ENCODE data around the gene IARS2. TPM values are rescaled to one million over a fixed set of nuclear protein-coding genes. Genes with fewer than 3 reads are reported as not detected.
"Not testable (repeated sequence)": the region's sequence is repeated elsewhere in the genome, so short reads cannot be mapped to it uniquely, and the experiment has no call there.

Gene IARS2
- total and polyA plus RNA-seq, 5 donors from 2014 or later, result 26.7 to 61.3 (median 52.1) TPM

DNA sequence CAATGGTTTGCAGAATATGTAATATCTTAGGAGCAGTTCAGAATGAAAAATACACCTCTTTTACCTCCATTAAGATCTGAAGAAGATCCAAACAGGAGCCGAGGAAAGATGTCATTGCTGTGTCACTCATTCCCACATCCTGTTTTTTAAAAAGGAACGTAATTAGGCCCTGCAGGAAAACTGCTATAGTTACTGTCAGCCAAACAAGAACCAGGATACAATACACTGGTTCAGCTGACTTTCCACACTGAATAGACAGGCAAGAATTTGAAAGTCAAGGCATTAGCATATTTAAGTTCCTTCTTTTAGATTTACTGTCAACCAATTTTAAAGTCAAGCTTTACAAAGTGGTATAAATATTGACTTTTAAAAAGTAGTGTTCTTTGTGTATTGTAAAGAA, 63.8 kb downstream of the IARS2 start:
- DNase-seq (no peak), ATAC-seq (ENCODE audit: low read depth in 2 of 2) (no peak)
- H3K27me3 ChIP-seq (ENCODE audit: control insufficient read depth, insufficient read depth, low read length), result no peaks in the 10 kb centered on the region
- H3K4me3 Mint-ChIP-seq, result no peak overlapping the region
- H3K9me3 Mint-ChIP-seq, result peaks cover 0 to 1% (median 0%) of the 10 kb centered on the region in 7 donors
- peak overlapping the region in 2 of 3 donors; percentile 26 to 71 for H3K27ac Mint-ChIP-seq
- H3K27me3 Mint-ChIP-seq, result no peaks in the 10 kb centered on the region
- H3K27ac ChIP-seq (ENCODE audit: insufficient read depth, low read length, poor library complexity, severe bottlenecking), result no peak overlapping the region
- H3K4me1 Mint-ChIP-seq, result peaks cover 12 to 19% (median 15%) of the 10 kb centered on the region in 4 donors
- H3K9me3 ChIP-seq (ENCODE audit: control insufficient read depth in 2 of 2, low read length in 2 of 2), result no peaks in the 10 kb centered on the region
- no peak overlapping the region for H3K4me3 ChIP-seq (ENCODE audit: low read depth, low read length)
- H3K36me3 Mint-ChIP-seq, result peaks cover 43% of the 10 kb centered on the region
- H3K36me3 ChIP-seq (ENCODE audit: control insufficient read depth, insufficient read depth, low read length), result peaks cover 64% of the 10 kb centered on the region
- no peaks in the 10 kb centered on the region for H3K4me1 ChIP-seq (ENCODE audit: control insufficient read depth, insufficient read depth, low read length, poor library complexity, severe bottlenecking)

DNA sequence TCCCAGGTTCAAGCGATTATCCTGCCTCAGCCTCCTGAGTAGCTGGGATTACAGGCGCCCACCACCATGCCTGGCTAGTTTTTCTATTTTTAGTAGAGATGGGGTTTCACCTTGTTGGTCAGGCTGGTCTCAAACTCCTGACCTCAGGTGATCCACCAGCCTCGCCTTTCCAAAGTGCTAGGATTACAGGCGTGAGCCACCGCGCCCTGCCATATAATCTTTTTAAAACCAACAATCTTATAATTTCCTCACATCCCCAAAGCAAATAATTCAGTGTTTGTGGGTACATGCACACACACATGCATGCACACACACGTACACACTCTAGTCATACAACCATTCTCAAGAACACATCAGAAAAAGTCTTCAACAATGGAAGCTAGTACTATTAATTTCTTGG, 64.6 kb downstream of the IARS2 start:
- H3K4me1 ChIP-seq (ENCODE audit: control insufficient read depth, insufficient read depth, low read length, poor library complexity, severe bottlenecking); ATAC-seq (ENCODE audit: low read depth in 2 of 2); H3K4me3 ChIP-seq (ENCODE audit: low read depth, low read length); H3K9me3 ChIP-seq (ENCODE audit: control insufficient read depth in 2 of 2, low read length in 2 of 2); H3K4me3 Mint-ChIP-seq; H3K9me3 Mint-ChIP-seq; H3K27ac ChIP-seq (ENCODE audit: insufficient read depth, low read length, poor library complexity, severe bottlenecking); H3K27me3 Mint-ChIP-seq; H3K27me3 ChIP-seq (ENCODE audit: control insufficient read depth, insufficient read depth, low read length); DNase-seq: not testable (repeated sequence)
- Mint-ChIP-seq H3K4me1 (peaks cover 12 to 19% (median 15%) of the 10 kb centered on the region in 4 donors), H3K27ac (peak overlapping the region in 1 of 3 donors; percentile 52), H3K36me3 (peaks cover 38% of the 10 kb centered on the region)
- H3K36me3 ChIP-seq (ENCODE audit: control insufficient read depth, insufficient read depth, low read length), result peaks cover 61% of the 10 kb centered on the region

DNA sequence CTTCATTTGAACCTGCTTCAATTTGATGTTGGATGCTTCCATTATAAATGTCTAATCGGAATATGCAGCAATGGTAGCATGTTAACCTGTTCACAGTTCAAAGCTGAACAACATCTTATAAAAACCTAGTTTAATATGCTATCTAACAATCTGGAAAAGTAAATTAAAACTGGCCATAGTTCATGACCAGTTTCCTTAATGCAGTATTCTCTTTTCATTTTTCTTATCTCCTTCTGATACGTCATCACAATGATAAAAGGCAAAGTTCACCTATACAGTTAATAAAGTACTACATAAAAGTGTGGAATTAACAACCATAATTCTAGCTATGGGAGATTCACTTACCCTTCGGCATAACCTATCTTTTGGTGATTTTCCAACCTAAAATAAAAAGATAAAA, 65.1 kb downstream of the IARS2 start:
- Mint-ChIP-seq H3K36me3 (peaks cover 37% of the 10 kb centered on the region), H3K9me3 (peaks cover 0 to 1% (median 0%) of the 10 kb centered on the region in 7 donors), H3K27me3 (no peaks in the 10 kb centered on the region), H3K27ac (no peak overlapping the region), H3K4me1 (peaks cover 12 to 19% (median 15%) of the 10 kb centered on the region in 4 donors), H3K4me3 (no peak overlapping the region)
- Histone ChIP-seq H3K36me3 (ENCODE audit: control insufficient read depth, insufficient read depth, low read length) (peaks cover 60% of the 10 kb centered on the region), H3K27me3 (ENCODE audit: control insufficient read depth, insufficient read depth, low read length) (no peaks in the 10 kb centered on the region), H3K4me3 (ENCODE audit: low read depth, low read length) (no peak overlapping the region), H3K27ac (ENCODE audit: insufficient read depth, low read length, poor library complexity, severe bottlenecking) (no peak overlapping the region), H3K9me3 (ENCODE audit: control insufficient read depth in 2 of 2, low read length in 2 of 2) (no peaks in the 10 kb centered on the region), H3K4me1 (ENCODE audit: control insufficient read depth, insufficient read depth, low read length, poor library complexity, severe bottlenecking) (no peaks in the 10 kb centered on the region)
- no peak for ATAC-seq (ENCODE audit: low read depth in 2 of 2)
- no peak for DNase-seq

DNA sequence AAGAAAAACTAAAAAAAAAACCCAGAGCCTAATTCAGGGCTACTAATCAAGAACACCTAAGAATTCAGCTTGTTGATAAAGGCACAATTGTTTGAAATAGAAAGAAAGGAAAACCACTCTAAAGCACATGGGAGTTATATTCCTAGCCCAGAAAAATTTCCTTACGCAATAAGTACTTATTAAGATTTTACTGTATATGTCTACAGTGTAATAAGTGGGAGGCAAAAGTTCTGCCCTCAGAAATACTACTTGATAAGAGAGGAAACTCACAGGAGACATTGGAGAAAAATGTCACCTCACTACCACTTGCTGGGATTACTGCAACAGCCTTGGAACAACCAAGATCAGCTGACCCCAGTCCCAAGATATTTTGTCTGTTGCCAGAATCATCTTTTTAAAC, 66.1 kb downstream of the IARS2 start:
- Mint-ChIP-seq H3K4me1 (peaks cover 12 to 19% (median 15%) of the 10 kb centered on the region in 4 donors), H3K9me3 (peaks cover 0 to 1% (median 0%) of the 10 kb centered on the region in 7 donors), H3K4me3 (no peak overlapping the region), H3K27me3 (no peaks in the 10 kb centered on the region), H3K36me3 (peaks cover 32% of the 10 kb centered on the region), H3K27ac (peak overlapping the region in 1 of 3 donors; percentile 51)
- H3K4me3 ChIP-seq (ENCODE audit: low read depth, low read length), result no peak overlapping the region
- H3K4me1 ChIP-seq (ENCODE audit: control insufficient read depth, insufficient read depth, low read length, poor library complexity, severe bottlenecking), result no peaks in the 10 kb centered on the region
- H3K27ac ChIP-seq (ENCODE audit: insufficient read depth, low read length, poor library complexity, severe bottlenecking), result no peak overlapping the region
- ATAC-seq (ENCODE audit: low read depth in 2 of 2) (no peak), DNase-seq (no peak)
- peaks cover 64% of the 10 kb centered on the region for H3K36me3 ChIP-seq (ENCODE audit: control insufficient read depth, insufficient read depth, low read length)
- no peaks in the 10 kb centered on the region for H3K27me3 ChIP-seq (ENCODE audit: control insufficient read depth, insufficient read depth, low read length)
- H3K9me3 ChIP-seq (ENCODE audit: control insufficient read depth in 2 of 2, low read length in 2 of 2), result no peaks in the 10 kb centered on the region

DNA sequence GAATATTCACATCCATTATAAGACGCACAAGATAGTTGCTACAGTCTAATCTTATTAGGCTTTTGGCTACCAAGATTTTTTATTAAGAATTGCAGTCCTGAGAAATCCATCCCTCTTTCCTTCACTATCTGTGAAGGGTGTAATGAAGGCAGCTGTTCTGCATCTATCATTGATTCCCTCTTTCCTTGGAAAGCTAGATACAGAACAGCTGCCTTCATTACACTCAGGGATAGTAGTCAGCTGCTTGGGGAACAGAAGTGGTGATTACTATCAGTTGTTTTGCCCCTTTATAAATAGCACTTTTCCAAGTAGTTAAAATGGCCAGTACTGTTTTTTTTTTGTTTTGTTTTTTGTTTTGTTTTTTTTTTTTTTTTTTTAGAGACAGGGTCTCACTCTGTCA, 70.2 kb downstream of the IARS2 start:
- H3K4me1 ChIP-seq (ENCODE audit: control insufficient read depth, insufficient read depth, low read length, poor library complexity, severe bottlenecking), result no peaks in the 10 kb centered on the region
- H3K27me3 ChIP-seq (ENCODE audit: control insufficient read depth, insufficient read depth, low read length), result no peaks in the 10 kb centered on the region
- H3K4me3 ChIP-seq (ENCODE audit: low read depth, low read length), result no peak overlapping the region
- H3K27me3 Mint-ChIP-seq, result no peaks in the 10 kb centered on the region
- peaks cover 0 to 5% (median 2%) of the 10 kb centered on the region in 4 donors for H3K4me1 Mint-ChIP-seq
- DNase-seq (no peak), ATAC-seq (ENCODE audit: low read depth in 2 of 2) (no peak)
- H3K4me3 Mint-ChIP-seq, result no peak overlapping the region
- H3K9me3 ChIP-seq (ENCODE audit: control insufficient read depth in 2 of 2, low read length in 2 of 2), result no peaks in the 10 kb centered on the region
- peaks cover 41% of the 10 kb centered on the region for H3K36me3 Mint-ChIP-seq
- H3K36me3 ChIP-seq (ENCODE audit: control insufficient read depth, insufficient read depth, low read length), result peaks cover 65% of the 10 kb centered on the region
- no peak overlapping the region for H3K27ac ChIP-seq (ENCODE audit: insufficient read depth, low read length, poor library complexity, severe bottlenecking)
- no peak overlapping the region for H3K27ac Mint-ChIP-seq
- no peaks in the 10 kb centered on the region for H3K9me3 Mint-ChIP-seq

DNA sequence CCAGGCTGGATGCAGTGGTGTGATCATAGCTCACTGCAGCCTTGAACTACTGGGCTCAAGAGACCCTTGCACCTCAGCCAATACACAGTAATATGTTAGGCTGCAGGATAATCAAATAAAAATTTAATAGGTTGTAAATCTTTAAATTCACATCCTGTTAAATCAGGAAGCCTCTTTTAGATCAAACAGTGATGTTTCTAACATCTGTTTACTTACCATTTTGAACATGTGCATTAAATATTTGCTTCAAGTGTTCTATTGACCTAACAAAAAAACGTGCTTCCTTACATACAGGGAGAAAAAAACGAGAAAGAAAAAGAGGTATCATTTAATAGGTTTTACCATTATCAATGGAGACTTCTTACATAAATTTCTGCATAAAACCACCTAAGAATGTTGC, 70.6 kb downstream of the IARS2 start:
- Histone ChIP-seq H3K4me1 (ENCODE audit: control insufficient read depth, insufficient read depth, low read length, poor library complexity, severe bottlenecking) (no peaks in the 10 kb centered on the region), H3K27me3 (ENCODE audit: control insufficient read depth, insufficient read depth, low read length) (no peaks in the 10 kb centered on the region), H3K4me3 (ENCODE audit: low read depth, low read length) (no peak overlapping the region), H3K9me3 (ENCODE audit: control insufficient read depth in 2 of 2, low read length in 2 of 2) (no peaks in the 10 kb centered on the region), H3K27ac (ENCODE audit: insufficient read depth, low read length, poor library complexity, severe bottlenecking) (no peak overlapping the region), H3K36me3 (ENCODE audit: control insufficient read depth, insufficient read depth, low read length) (peaks cover 65% of the 10 kb centered on the region)
- DNase-seq (no peak), ATAC-seq (ENCODE audit: low read depth in 2 of 2) (no peak)
- H3K27ac Mint-ChIP-seq, result no peak overlapping the region
- H3K27me3 Mint-ChIP-seq, result no peaks in the 10 kb centered on the region
- H3K9me3 Mint-ChIP-seq, result peaks cover 0 to 2% (median 0%) of the 10 kb centered on the region in 7 donors
- peaks cover 0 to 6% (median 2%) of the 10 kb centered on the region in 4 donors for H3K4me1 Mint-ChIP-seq
- peaks cover 45% of the 10 kb centered on the region for H3K36me3 Mint-ChIP-seq
- H3K4me3 Mint-ChIP-seq, result no peak overlapping the region

DNA sequence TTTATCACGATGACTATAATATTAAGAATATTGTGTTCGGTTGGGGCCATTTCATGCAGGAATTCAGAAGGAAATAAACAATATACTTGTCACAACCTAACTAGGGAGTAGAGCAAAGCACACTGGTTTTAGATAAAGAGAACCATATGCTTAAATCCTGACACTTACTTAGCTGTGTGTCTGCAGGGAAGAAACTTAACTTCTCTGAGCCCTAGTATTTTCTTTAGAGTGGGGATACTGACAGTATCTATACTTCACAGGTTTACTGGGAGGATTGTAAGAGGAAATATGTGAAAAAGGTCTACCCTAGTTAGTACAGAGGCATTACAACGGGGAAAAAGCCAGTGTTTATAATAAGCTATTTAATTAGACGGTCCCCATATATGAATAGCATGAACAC, 72.9 kb downstream of the IARS2 start:
- H3K36me3 ChIP-seq (ENCODE audit: control insufficient read depth, insufficient read depth, low read length), result peaks cover 70% of the 10 kb centered on the region
- Mint-ChIP-seq H3K4me3 (no peak overlapping the region), H3K27ac (no peak overlapping the region), H3K4me1 (peaks cover 0 to 6% (median 0%) of the 10 kb centered on the region in 4 donors), H3K9me3 (peaks cover 0 to 2% (median 0%) of the 10 kb centered on the region in 7 donors), H3K36me3 (peaks cover 54% of the 10 kb centered on the region), H3K27me3 (no peaks in the 10 kb centered on the region)
- ATAC-seq (ENCODE audit: low read depth in 2 of 2), result no peak
- DNase-seq, result no peak
- H3K9me3 ChIP-seq (ENCODE audit: control insufficient read depth in 2 of 2, low read length in 2 of 2), result no peaks in the 10 kb centered on the region
- H3K27me3 ChIP-seq (ENCODE audit: control insufficient read depth, insufficient read depth, low read length), result no peaks in the 10 kb centered on the region
- H3K4me1 ChIP-seq (ENCODE audit: control insufficient read depth, insufficient read depth, low read length, poor library complexity, severe bottlenecking), result no peaks in the 10 kb centered on the region
- H3K27ac ChIP-seq (ENCODE audit: insufficient read depth, low read length, poor library complexity, severe bottlenecking), result no peak overlapping the region
- no peak overlapping the region for H3K4me3 ChIP-seq (ENCODE audit: low read depth, low read length)

DNA sequence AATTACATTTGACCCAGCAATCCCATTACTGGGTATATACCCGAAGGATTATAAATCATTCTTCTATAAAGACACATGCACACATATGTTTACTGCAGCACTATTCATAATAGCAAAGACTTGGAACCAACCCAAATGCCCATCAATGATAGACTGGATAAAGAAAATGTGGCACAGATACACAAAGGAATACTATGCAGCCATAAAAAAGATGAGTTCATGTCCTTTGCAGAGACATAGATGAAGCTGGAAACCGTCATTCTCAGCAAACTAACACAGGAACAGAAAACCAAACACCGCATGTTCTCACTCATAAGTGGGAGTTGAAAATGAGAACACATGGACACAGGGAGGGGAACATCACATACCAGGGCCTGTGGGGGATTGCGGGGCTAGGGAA, 76.0 kb downstream of the IARS2 start:
- not testable (repeated sequence) for H3K4me3 ChIP-seq (ENCODE audit: low read depth, low read length); H3K4me1 ChIP-seq (ENCODE audit: control insufficient read depth, insufficient read depth, low read length, poor library complexity, severe bottlenecking); H3K27ac ChIP-seq (ENCODE audit: insufficient read depth, low read length, poor library complexity, severe bottlenecking); DNase-seq; H3K27ac Mint-ChIP-seq; H3K4me3 Mint-ChIP-seq; H3K9me3 Mint-ChIP-seq; H3K9me3 ChIP-seq (ENCODE audit: control insufficient read depth in 2 of 2, low read length in 2 of 2); H3K27me3 Mint-ChIP-seq; ATAC-seq (ENCODE audit: low read depth in 2 of 2); H3K27me3 ChIP-seq (ENCODE audit: control insufficient read depth, insufficient read depth, low read length)
- peaks cover 76% of the 10 kb centered on the region for H3K36me3 ChIP-seq (ENCODE audit: control insufficient read depth, insufficient read depth, low read length)
- H3K36me3 Mint-ChIP-seq, result peaks cover 75% of the 10 kb centered on the region
- peaks cover 0 to 11% (median 2%) of the 10 kb centered on the region in 4 donors for H3K4me1 Mint-ChIP-seq
